ENCODE results near the gene NRXN2. TPM values are rescaled to one million over a fixed set of nuclear protein-coding genes. Genes with fewer than 3 reads are reported as not detected.

The NRXN2 gene
- polyA plus RNA-seq, 1 of the 3 experiments (the other 2 are of a cell fraction): 0.15 TPM

GRCh38 chr11:64676261-64676615 lies 46.8 kb downstream of the NRXN2 start:
- no peak overlapping the region for H3K4me3 ChIP-seq (ENCODE audit: low read depth in 2 of 2, low read length in 1 of 2)
- peaks cover 9 to 15% of the 10 kb centered on the region in 2 experiments; a peak in 1 of 4 replicates for H3K4me1 ChIP-seq (ENCODE audit: control insufficient read depth in 1 of 2, insufficient read depth in 2 of 2, low read depth in 1 of 2, low read length in 1 of 2)
- H3K9ac ChIP-seq: no peak overlapping the region
- ChIA-PET POLR2A (no interaction called here), CTCF (interaction anchor here (0.9 to 3.4 kb wide), 2 partner anchors 12 to 41 kb away, joined by 3 to 26 read pairs; no protein-coding TSS in a partner anchor)
- no peak for DNase-seq
- no peaks in the 10 kb centered on the region for H3K36me3 ChIP-seq (replicated peaks in 1 of 2; ENCODE audit: control insufficient read depth in 1 of 2, insufficient read depth in 2 of 2, low read length in 1 of 2)
- H3K4me2 ChIP-seq: no peak overlapping the region
- no peaks in the 10 kb centered on the region for H3F3A ChIP-seq (replicated peaks; ENCODE audit: insufficient read depth)
- no peak for TF ChIP-seq TCF12 (IDR thresholded peaks at IDR 0.05)
- TF ChIP-seq, protein P1, sequence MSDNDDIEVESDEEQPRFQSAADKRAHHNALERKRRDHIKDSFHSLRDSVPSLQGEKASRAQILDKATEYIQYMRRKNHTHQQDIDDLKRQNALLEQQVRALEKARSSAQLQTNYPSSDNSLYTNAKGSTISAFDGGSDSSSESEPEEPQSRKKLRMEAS (IDR thresholded peaks at IDR 0.05; ENCODE audit: low read depth): no peak
- no peak for TF ChIP-seq RCOR1 (IDR thresholded peaks at IDR 0.05; ENCODE audit: low read length)
- no peak for TF ChIP-seq EZH2phosphoT487 (IDR thresholded peaks at IDR 0.05; ENCODE audit: borderline replicate concordance, low read depth)
- TF ChIP-seq CHD2 (IDR thresholded peaks at IDR 0.05; ENCODE audit: low read length, partially characterized antibody): no peak
- no peak for TF ChIP-seq YY1 (IDR thresholded peaks at IDR 0.05; ENCODE audit: low read depth)
- no peak for TF ChIP-seq NFIC (IDR thresholded peaks at IDR 0.05; ENCODE audit: borderline replicate concordance)
- no peak for TF ChIP-seq GATA2 (CRISPR knock-in tag; IDR thresholded peaks at IDR 0.05)
- no peak for TF ChIP-seq SIN3A (IDR thresholded peaks at IDR 0.05; ENCODE audit: borderline replicate concordance, low read depth, low read length)
- TF ChIP-seq SMC3 (IDR thresholded peaks at IDR 0.05; ENCODE audit: low read depth, low read length): no peak
- no peak for TF ChIP-seq EP300 (IDR thresholded peaks at IDR 0.05; ENCODE audit: borderline replicate concordance in 1 of 2, low read depth in 1 of 2, low read length in 1 of 2)
- no peak for TF ChIP-seq ZBTB33 (IDR thresholded peaks at IDR 0.05; ENCODE audit: borderline replicate concordance, low read depth)
- TF ChIP-seq POLR2AphosphoS5 (IDR thresholded peaks at IDR 0.05; ENCODE audit: low read depth, low read length): no peak
- TF ChIP-seq FOXJ3 (CRISPR knock-in tag; IDR thresholded peaks at IDR 0.05): no peak
- TF ChIP-seq MXI1 (IDR thresholded peaks at IDR 0.05; ENCODE audit: low read depth, low read length): no peak
- no peak for TF ChIP-seq MEF2A (IDR thresholded peaks at IDR 0.05; ENCODE audit: borderline replicate concordance, low read depth)
- TF ChIP-seq FOXM1 (IDR thresholded peaks at IDR 0.05; ENCODE audit: low read depth): no peak
- no peak for TF ChIP-seq ELF1 (IDR thresholded peaks at IDR 0.05)
- TF ChIP-seq RAD21 (IDR thresholded peaks at IDR 0.05; ENCODE audit: low read length): no peak
- no peak overlapping the region for H2AFZ ChIP-seq (ENCODE audit: low read depth)
- no peaks in the 10 kb centered on the region for H4K20me1 ChIP-seq (ENCODE audit: insufficient read depth)
- no peaks in the 10 kb centered on the region for H3K9me2 ChIP-seq
- H3K27me3 ChIP-seq (ENCODE audit: insufficient read depth): peaks cover 31% of the 10 kb centered on the region
- no peak overlapping the region for H3K27ac ChIP-seq (ENCODE audit: low read depth in 2 of 2, low read length in 1 of 2)
- no peaks in the 10 kb centered on the region for H3K9me3 ChIP-seq
- no peaks in the 10 kb centered on the region for H3K79me2 ChIP-seq (ENCODE audit: insufficient read depth)
- 55% methylated on average over 1 of the region's 2 CpGs for WGBS (ENCODE audit: low lambda C conversion rate)
